Natural killer cell treated with Interleukin-12 subunit alpha and Interleukin-12 subunit beta and Interleukin-15 and Interleukin-18, amount 100 ng/mL, for 72 hours (primary cell): ENCODE data around the gene MACO1. TPM values are rescaled to one million over a fixed set of nuclear protein-coding genes. Genes with fewer than 3 reads are reported as not detected.
A peak's percentile ranks its signal among the peaks of the same experiment; 100 is the strongest.
"Not testable (repeated sequence)": the region's sequence is repeated elsewhere in the genome, so short reads cannot be mapped to it uniquely, and the experiment has no call there.

ENCODE experiments used
- ATAC-seq, 2 donors: fragments of 150-1000 bp; cut with Tn5 transposase in 1 of 2; sonication (Bioruptor Pico), chemical (Tn5 transposase) in 1 of 2; 2 replicates each; pipeline ENCODE4 v1.10.0; 2021
- DNase-seq: peaks from one replicate; pipeline ENCODE4 v3.0.0; 2022; ENCODE audit warnings: low spot score
- H3K27ac Mint-ChIP-seq, 2 donors: 1 replicate in 1 of 2; 2 replicates in 1 of 2; pipeline ENCODE4 v1.8.0; 2022; ENCODE audit warnings: mixed read lengths in 2 of 2, mild to moderate bottlenecking in 1 of 2, moderate library complexity in 1 of 2
- H3K27me3 Mint-ChIP-seq, 2 donors: 1 replicate in 1 of 2; 2 replicates in 1 of 2; pipeline ENCODE4 v1.8.0; 2022; ENCODE audit warnings: mixed read lengths in 2 of 2
- H3K36me3 Mint-ChIP-seq: one replicate; pipeline ENCODE4 v1.8.0; 2022; ENCODE audit warnings: mixed read lengths
- H3K4me1 Mint-ChIP-seq, 2 donors: 1 replicate in 1 of 2; 2 replicates in 1 of 2; pipeline ENCODE4 v1.8.0; 2022; ENCODE audit warnings: low read depth in 2 of 2, mixed read lengths in 2 of 2, mild to moderate bottlenecking in 1 of 2
- H3K4me3 Mint-ChIP-seq: one replicate; pipeline ENCODE4 v1.8.0; 2022; ENCODE audit warnings: mixed read lengths
- H3K9me3 Mint-ChIP-seq: 2 replicates; pipeline ENCODE4 v1.8.0; 2022; ENCODE audit warnings: mixed read lengths
- total RNA-seq, 2 donors: library from RNA; stranded (reverse); gene quantifications; one replicate each; pipeline ENCODE4 v1.2.3, GENCODE V29; 2022

Gene MACO1
- 10 to 100 TPM; 15.8 to 18.8 TPM for total RNA-seq

- Mint-ChIP-seq H3K36me3 (no peaks in the 10 kb centered on the region), H3K4me1 (peaks cover 28 to 42% of the 10 kb centered on the region in 2 donors), H3K9me3 (no peaks in the 10 kb centered on the region), H3K4me3 (peak within 1 kb of the TSS; percentile 94), H3K27ac (peak within 1 kb of the TSS; percentile 96 to 100), H3K27me3 (no peaks in the 10 kb centered on the region)
- ATAC-seq (peak; percentile 93 to 94), DNase-seq (peak; percentile 95)
These were observed at the start of gene MACO1 for GRCh38 chr1:25430073-25430966. TSS of gene MACO1 (plus strand) at chr1:25430897. CDS start at chr1:25431099, 202 bp downstream.

GRCh38 chr1:25382543-25382942 is 48.2 kb upstream of the MACO1 start:
- H3K27me3 Mint-ChIP-seq, H3K4me3 Mint-ChIP-seq, ATAC-seq, H3K9me3 Mint-ChIP-seq, H3K4me1 Mint-ChIP-seq, H3K36me3 Mint-ChIP-seq, DNase-seq, H3K27ac Mint-ChIP-seq: not testable (repeated sequence)

GRCh38 chr1:25383090-25383489 is 47.6 kb upstream of the MACO1 start:
- H3K9me3 Mint-ChIP-seq, H3K27me3 Mint-ChIP-seq, H3K4me3 Mint-ChIP-seq, ATAC-seq, H3K36me3 Mint-ChIP-seq, DNase-seq, H3K27ac Mint-ChIP-seq, H3K4me1 Mint-ChIP-seq: not testable (repeated sequence)

GRCh38 chr1:25383875-25384274 is 46.8 kb upstream of the MACO1 start:
- not testable (repeated sequence) for H3K4me3 Mint-ChIP-seq, DNase-seq, H3K27ac Mint-ChIP-seq, H3K27me3 Mint-ChIP-seq, ATAC-seq, H3K36me3 Mint-ChIP-seq, H3K9me3 Mint-ChIP-seq, H3K4me1 Mint-ChIP-seq

- not testable (repeated sequence) for H3K27me3 Mint-ChIP-seq, H3K27ac Mint-ChIP-seq, H3K4me1 Mint-ChIP-seq, DNase-seq, H3K36me3 Mint-ChIP-seq, H3K9me3 Mint-ChIP-seq, H3K4me3 Mint-ChIP-seq, ATAC-seq
These were observed 43.6 kb upstream of the MACO1 start for GRCh38 chr1:25387096-25387495.

GRCh38 chr1:25388691-25389090 is 42.0 kb upstream of the MACO1 start:
- not testable (repeated sequence) for H3K4me3 Mint-ChIP-seq, H3K9me3 Mint-ChIP-seq, H3K27me3 Mint-ChIP-seq, DNase-seq, H3K4me1 Mint-ChIP-seq, H3K27ac Mint-ChIP-seq, ATAC-seq, H3K36me3 Mint-ChIP-seq

GRCh38 chr1:25389721-25390120 is 41.0 kb upstream of the MACO1 start:
- ATAC-seq, H3K9me3 Mint-ChIP-seq, H3K27me3 Mint-ChIP-seq, DNase-seq, H3K36me3 Mint-ChIP-seq, H3K4me3 Mint-ChIP-seq, H3K27ac Mint-ChIP-seq, H3K4me1 Mint-ChIP-seq: not testable (repeated sequence)

GRCh38 chr1:25392841-25393240 is 37.9 kb upstream of the MACO1 start:
- ATAC-seq (no peak), DNase-seq (no peak)

GRCh38 chr1:25397549-25397948 is 33.1 kb upstream of the MACO1 start:
- not testable (repeated sequence) for DNase-seq, H3K4me1 Mint-ChIP-seq, ATAC-seq, H3K36me3 Mint-ChIP-seq, H3K4me3 Mint-ChIP-seq, H3K27ac Mint-ChIP-seq, H3K9me3 Mint-ChIP-seq
- H3K27me3 Mint-ChIP-seq, result peaks cover 23 to 33% of the 10 kb centered on the region in 2 donors

More at GRCh38 chr1:25392841-25393240, 37.9 kb upstream of the MACO1 start:
- no peak overlapping the region for H3K27ac Mint-ChIP-seq
- no peaks in the 10 kb centered on the region for H3K36me3 Mint-ChIP-seq
- H3K4me1 Mint-ChIP-seq, result no peaks in the 10 kb centered on the region
- H3K4me3 Mint-ChIP-seq, result no peak overlapping the region
- H3K27me3 Mint-ChIP-seq, result peaks cover 12% of the 10 kb centered on the region in 2 donors
- no peaks in the 10 kb centered on the region for H3K9me3 Mint-ChIP-seq

GRCh38 chr1:25398079-25398478 is 32.6 kb upstream of the MACO1 start:
- not testable (repeated sequence) for H3K27ac Mint-ChIP-seq, H3K36me3 Mint-ChIP-seq, H3K4me1 Mint-ChIP-seq, DNase-seq, H3K9me3 Mint-ChIP-seq, H3K4me3 Mint-ChIP-seq, ATAC-seq
- H3K27me3 Mint-ChIP-seq, result peaks cover 25 to 38% of the 10 kb centered on the region in 2 donors

GRCh38 chr1:25402947-25403803 is 27.5 kb upstream of the MACO1 start:
- H3K36me3 Mint-ChIP-seq, H3K4me1 Mint-ChIP-seq, DNase-seq, H3K27ac Mint-ChIP-seq, H3K9me3 Mint-ChIP-seq, H3K4me3 Mint-ChIP-seq: not testable (repeated sequence)
- peak; percentile 72 for ATAC-seq
- H3K27me3 Mint-ChIP-seq, result peaks cover 17 to 26% of the 10 kb centered on the region in 2 donors

GRCh38 chr1:25405731-25406305 is 24.9 kb upstream of the MACO1 start:
- not testable (repeated sequence) for DNase-seq, H3K27ac Mint-ChIP-seq, H3K4me1 Mint-ChIP-seq, H3K36me3 Mint-ChIP-seq, H3K4me3 Mint-ChIP-seq, H3K9me3 Mint-ChIP-seq
- ATAC-seq, result peak; percentile 25 to 36
- peaks cover 10 to 18% of the 10 kb centered on the region in 2 donors for H3K27me3 Mint-ChIP-seq

GRCh38 chr1:25409641-25410427 is 20.9 kb upstream of the MACO1 start:
- H3K4me3 Mint-ChIP-seq, H3K27ac Mint-ChIP-seq, ATAC-seq, DNase-seq, H3K4me1 Mint-ChIP-seq, H3K36me3 Mint-ChIP-seq, H3K9me3 Mint-ChIP-seq, H3K27me3 Mint-ChIP-seq: not testable (repeated sequence)
